ENCODE measurements around the gene SRP19.
"Not testable (repeated sequence)": the region's sequence is repeated elsewhere in the genome, so short reads cannot be mapped to it uniquely, and the experiment has no call there.

SRP19 gene

DNA sequence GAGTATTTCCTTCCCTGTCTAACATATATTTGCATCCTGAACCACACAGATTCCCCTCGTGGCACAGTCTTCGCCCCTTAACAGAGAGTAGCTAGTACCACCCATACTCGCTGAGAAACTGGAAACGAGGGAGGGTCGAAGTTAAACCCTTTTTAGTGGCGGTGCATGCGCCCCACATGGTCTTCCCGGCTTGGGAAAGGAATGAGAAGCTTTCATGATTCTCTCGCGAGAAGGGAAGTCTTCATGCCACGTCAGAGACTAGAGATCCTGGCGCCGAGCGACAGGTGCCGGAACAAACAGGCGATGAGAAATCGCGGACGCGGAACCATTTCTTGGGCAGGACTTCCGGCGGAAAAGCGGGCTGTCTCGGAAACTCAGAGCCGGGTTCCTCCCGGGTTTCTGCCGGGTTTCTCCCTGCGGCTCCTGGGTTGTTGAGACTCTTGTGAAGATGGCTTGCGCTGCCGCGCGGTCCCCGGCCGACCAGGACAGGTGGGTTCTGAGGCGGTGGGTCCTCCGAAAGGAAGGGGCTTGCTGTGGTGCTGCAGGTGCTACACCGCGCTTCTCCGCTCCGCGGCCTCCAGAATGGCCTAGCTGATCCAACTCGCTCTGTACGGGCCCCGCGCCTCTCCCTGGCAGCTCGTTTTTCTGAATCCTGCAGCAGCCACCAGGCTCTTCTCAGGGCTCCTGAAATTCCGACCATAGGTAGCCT is at the start of gene SRP19:
Gene SRP19 (plus strand): TSS at position 359 of the 709 bp plus-strand sequence. CDS start 90 bp downstream, at position 449.
- DNase-seq = peak; percentile 98

DNA sequence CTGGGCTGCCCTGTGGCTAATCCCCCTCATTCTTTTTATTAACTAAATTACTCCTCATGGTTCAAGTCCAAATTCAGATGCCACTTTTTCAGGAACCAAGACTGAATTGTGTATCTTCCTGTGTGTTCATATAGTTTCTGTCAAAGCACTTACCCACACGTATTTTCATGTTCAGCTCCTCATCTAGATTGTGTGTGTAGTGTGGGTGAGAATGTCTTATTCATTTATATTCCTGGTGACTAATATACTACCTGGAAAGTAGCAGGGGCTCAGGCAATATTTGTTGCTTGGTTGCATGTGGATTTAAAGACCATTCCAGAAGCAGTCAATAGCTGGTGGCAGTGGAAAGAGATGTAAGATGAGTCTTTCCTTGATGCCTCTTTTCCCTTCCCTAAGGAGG is 48.5 kb upstream of the SRP19 start:
- no peak for DNase-seq

DNA sequence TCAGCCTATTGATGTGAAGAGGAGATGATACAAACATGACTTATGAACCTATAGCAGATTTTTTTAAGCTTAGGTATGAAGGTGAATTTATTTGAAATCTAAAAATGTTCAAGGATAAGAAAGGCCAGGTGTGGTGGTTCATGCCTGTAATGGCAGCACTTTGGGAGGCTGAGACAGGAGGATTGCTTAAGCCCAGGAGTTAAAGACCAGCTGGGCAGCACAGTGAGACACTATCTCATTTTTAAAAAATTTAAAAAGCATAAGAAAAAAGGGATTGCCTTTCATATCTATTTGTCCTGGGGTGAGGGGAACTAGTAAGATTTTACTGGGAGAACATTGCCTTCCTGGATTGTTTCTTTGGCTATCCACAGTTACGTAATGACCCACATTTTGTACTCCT is 40.8 kb upstream of the SRP19 start:
- no peak for DNase-seq

DNA sequence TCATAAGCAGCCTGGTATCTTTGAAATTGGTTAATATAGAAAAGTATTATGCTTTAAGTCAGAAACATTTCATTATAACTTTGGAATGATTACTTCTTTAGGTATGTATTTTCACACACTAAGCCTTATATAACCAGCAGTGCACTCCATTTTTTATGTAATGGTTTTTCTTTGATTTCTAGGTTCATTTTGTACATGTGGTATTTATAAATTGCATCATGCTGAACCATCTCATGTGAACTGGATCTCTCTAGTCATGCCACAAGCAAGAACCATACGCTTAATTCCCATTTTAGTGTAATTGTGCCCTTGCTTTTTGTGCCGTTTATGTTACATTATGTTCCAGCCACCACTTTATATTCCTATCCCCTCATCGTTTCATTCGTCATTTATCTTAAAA is 38.6 kb upstream of the SRP19 start:
- peak; percentile 13 for DNase-seq

DNA sequence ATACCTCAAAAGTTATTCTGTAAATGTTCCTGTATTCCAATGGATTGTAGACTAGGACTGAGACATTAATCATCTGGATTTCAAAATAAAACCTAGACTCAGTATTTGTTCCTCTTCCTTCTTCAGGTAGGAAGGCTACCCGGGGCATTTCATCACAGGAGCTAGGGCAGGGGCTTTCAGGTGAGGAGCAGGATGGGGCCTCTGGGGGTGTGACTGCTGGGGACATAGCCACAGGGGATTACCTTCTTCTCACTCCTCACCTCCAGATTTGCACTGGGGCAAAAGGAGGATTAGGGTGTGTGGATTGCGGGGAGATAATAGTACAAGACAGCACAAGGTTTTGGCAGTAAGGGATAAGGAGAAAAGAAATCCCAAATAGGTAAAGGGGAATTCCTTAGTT is 37.9 kb upstream of the SRP19 start:
- no peak for DNase-seq

DNA sequence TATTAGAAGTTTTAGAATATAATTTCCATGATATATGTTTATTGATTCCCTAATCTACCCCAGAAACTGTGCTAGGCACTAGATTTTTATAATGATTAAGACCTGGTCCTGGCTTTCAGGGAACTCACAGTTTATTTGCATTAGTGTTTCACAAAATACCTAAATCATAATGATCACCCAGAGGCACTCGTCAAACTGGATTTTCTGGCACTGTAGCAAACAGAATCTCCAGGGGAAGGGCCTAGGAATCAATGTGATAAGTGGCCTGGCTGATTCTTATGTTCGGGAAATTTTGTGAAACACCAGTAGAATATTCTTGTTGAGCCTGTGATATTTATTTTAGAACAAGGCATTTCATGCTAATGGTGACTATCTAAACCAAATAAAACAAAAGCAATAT is 37.4 kb upstream of the SRP19 start:
- DNase-seq = no peak

DNA sequence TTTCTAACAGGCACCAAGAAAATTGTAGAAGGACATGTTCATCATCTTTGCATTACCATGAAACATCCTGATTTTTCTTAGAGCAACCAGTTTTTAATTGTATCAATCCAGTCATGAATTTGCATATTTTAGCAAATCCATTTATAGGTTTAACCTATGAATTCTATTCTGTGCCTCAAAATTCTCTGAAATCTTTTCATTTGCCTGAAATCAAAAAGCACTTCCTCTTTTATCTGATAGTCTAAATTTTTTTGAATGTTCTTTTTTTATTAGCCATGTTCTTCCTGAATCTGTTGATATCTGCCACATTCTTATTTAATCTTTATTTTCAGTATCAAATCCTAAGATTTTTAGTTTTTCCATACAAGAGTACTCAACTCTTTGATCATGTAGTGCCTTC is 36.9 kb upstream of the SRP19 start:
- DNase-seq = no peak

DNA sequence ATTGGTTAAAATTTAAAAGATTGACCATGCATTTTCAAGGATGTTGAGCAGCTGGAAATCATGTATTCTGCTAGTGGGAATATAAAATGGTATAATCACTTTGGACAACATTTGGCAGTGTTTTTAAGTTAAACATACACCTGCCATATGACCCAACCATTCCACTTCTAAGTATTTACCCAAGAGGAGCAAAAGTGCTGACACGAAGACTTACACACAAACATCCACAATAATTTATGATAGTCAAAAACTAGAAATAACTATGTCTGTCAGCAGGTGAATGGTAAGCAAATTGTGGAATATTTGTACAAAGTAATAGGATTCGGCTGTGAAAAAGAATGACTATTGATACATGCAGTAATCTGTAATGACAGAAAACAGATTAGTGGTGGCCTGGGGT is 30.7 kb upstream of the SRP19 start:
- DNase-seq = no peak

DNA sequence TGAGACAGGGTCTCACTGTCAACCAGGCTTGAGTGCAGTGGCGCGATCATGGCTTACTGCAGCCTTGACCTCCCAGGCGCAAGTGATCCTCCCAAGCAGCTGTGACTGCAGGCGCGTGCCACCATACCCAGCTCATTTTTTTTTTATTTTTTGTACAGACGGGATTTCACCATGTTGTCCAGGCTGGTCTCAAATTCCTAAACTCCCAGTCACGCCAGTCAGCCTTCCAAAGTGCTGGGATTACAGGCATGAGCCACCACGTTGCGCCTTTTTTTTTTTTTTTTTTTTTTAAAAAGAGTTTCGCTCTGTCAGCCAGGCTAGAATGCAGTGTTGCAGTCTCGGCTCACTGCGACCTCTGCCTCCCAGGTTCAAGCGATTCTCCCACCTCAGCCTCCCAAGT is 27.1 kb upstream of the SRP19 start:
- DNase-seq = no peak

DNA sequence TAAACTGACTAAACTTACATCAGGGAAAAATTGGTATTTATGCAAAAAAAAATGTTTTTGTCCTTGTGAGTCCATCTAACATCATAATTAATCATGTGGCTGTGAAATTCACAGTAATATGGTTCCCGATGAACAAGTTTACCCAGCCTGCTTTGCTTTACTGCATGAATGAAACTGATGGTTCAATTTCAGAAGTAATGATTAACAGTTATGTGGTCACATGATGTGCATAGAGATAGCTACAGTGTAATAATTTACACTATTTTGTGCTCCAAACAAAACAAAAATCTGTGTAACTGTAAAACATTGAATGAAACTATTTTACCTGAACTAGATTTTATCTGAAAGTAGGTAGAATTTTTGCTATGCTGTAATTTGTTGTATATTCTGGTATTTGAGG is 16.6 kb upstream of the SRP19 start:
- DNase-seq = no peak

DNA sequence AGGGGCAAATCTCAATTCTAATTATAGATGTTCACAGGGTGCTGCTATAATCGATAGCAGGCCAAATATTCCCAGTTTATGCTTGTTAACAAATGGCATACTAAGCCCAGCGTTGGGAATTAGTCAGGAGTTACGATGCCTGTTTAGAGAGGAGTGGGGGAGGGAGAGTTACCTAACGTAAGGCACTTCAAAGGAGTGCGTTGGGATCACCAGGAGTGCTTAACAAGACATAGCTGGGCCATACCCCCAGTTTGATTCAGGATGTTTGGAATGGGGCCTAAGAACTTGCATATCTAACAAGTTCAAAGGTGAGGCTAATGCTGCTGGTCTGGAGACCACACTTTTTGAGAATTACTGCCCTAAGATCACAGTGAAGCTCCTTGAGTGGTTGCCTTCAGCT is 14.5 kb upstream of the SRP19 start:
- DNase-seq = no peak

DNA sequence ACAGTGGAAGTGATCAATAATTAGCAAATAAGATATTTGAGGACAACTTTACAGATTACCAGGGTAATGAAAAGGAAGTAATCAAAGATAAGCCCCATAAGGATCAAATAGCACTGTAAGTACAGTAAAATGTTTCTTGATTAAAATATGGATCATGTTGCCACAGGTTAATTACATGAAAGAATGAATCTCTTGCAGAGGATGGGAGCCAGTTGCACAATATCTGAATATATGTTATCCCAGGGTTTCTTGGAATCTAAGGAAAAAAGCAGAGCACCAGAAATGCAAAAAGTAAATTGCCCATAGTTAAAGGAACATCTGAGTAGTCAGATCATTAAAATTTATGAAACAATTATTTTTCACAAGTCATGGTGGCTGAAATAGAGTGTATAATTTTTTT is 13.8 kb upstream of the SRP19 start:
- DNase-seq = no peak

DNA sequence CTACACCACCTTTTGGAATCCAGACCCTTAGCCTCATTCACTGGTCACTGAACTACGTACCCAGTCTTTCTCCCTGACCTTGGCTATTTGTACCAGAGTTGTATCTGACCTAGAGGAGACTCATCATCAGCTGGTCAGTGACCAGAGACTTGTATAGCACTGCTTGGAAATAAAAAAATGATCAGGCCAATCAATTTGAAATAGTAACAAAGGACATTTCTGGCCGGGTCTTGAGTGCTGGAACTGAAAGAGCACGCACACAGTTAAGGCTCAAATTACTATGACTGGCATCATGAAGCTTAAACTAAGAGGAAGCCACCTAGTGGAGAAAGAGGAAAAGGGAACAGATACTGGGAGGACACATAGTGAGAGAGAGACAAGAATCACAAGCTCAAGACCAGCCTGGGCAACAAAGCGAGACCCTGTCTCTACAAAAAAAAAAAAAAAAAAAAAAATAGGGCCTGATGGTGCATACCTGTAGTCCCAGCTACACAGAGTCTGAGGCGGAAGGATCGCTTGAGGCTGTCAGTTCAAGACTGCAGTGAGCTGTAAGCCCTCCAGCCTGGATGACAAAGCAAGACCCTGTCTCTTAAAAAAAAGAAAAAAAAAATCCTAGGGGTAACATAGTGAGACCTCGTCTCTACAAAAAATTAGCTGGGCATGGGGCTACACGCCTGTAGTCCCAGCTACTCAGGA is 12.8 kb upstream of the SRP19 start:
- peak; percentile 71 for DNase-seq

DNA sequence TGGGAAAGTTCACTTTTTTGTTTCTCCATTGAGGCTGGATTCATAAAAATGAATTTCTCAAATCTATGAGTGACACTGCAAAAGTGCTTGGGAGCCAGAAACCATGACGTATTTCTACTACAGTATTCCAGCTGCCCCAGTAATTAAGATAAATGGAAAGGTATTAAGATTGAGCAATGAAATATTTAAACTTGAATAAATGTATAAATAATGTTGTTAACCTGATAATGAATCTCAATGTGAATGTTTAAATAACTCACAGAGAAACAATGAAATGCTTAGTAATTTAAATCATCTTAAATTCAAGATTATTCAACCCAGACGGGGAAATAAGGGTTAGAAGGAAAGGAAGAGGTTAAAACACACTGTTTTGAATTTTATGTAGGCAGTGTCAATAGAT is 11.2 kb upstream of the SRP19 start:
- DNase-seq = no peak

DNA sequence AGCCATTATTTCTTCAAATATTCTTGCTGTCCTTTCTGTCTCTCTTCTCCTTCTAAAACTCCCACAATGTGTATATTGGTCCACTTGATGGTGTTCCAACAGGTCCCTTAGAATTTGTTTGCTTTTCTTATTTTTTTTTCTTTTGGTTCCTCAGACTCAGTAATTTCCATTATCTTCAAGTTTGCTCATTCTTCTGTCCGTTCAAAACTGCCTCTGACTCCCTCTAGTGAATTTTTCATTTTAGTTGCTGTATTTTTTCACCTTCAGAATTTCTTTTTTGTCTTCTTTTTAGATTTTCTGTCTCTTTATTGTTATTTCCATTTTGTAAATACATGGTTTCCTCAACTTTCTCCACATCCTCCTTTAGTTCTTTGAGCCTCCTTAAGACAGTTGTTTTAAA is 6.4 kb upstream of the SRP19 start:
- DNase-seq = no peak

DNA sequence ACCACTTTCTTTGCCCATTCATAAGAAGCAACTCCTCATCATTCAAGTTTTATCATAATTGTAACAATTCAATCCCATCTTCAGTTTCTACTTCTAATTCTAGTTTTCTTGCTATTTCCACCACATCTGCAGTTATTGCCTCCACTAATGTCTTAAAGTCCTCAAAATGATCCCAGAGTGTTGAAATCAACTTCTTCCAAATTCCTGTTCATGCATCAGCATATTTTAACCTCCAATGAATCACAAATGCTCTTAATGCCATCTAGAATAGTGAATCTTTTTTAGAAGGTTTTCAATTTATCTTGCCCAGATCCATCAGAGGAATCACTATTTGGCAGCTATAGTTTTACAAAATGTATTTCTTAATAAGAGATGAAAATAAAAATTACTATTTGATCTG is 3.2 kb upstream of the SRP19 start:
- DNase-seq = peak; percentile 11

DNA sequence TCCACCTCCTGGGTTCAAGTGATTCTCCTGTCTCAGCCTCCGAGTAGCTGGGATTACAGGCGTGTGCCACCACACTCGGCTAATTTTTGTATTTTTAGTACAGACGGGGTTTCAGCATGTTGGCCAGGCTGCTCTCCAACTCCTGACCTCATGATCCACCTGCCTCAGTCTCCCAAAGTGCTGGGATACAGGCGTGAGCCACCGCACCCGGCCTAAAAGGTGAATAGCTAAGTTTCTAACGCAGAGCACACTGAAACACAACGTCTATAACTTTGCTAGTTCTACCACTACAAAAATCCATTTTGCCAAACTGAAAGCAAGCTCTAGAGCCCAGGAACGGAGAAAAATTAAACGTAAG is 537 bp upstream of the SRP19 start:
- DNase-seq = not testable (repeated sequence)

DNA sequence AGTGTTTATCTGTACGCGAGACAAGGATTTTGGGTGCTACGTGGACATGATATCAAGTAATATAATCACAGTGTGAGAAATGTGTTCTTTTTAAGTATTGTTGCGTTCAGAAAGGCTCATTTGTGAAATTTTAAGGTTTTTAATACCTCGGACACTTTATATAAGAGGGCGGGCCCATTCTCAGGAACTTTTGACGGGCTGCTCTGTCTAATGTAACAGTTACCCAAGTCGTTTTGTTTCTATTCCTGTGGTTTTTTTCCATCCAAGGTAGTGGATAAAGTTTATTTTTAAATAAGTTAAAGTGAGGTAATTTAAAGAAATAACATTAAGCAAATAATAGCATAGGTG is 525 bp downstream of the SRP19 start:
- no peak for DNase-seq

DNA sequence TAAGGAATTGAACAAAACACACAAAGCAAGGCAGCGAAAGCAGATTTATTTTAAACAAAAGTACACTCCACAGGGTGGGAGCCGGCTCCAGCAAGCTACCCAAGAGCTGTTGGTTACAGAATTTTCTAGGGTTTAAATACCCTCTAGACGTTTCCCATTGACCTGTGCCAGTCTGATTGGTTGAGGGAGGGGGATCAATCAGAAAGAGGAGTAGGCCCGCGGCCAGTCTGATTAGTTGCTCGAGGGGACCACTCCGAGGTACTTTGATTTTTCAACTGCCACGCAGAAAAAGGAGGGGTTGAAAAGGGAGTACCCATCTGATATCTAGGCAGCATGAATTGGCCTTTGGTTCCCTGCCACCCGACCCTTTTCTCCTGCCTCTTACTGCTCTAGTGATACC is 998 bp downstream of the SRP19 start:
- DNase-seq = no peak

DNA sequence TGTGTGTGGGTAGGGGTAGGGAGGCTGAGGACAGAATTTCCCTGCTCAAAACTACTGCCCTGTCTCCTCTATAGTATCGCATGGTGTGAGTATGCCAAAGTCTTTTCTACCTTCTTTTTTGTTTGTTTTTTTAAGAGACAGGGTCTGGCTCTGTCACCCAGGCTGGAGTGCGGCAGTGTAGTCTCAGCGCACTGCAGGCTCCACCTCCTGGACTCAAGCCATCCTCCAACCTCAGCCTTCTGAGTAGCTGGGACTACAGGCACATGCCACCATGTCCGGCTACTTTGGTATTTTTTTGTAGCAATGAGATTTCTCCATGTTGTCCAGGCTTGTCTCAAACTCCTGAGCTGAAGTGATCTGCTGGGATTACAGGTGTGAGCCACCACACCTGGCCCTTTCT is 2.5 kb downstream of the SRP19 start:
- DNase-seq = no peak

DNA sequence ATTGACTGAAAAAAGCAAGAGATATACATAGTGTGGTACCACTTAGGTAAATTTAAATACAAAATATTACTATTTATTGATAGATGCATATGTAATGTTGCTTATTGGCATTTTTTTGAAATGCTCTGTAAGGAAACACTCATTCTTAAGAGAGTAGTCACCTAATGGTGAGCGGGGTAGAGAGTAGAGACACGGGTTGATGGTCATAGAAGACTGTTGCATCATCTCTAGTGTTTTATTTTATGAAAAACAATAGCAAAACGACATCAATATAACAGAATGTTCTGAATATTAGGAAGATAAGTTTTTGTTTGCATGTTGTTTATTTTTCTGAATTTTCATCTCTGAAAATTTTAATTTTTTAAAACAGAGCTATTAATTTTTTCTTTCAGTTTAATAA is 4.0 kb downstream of the SRP19 start:
- DNase-seq = no peak

DNA sequence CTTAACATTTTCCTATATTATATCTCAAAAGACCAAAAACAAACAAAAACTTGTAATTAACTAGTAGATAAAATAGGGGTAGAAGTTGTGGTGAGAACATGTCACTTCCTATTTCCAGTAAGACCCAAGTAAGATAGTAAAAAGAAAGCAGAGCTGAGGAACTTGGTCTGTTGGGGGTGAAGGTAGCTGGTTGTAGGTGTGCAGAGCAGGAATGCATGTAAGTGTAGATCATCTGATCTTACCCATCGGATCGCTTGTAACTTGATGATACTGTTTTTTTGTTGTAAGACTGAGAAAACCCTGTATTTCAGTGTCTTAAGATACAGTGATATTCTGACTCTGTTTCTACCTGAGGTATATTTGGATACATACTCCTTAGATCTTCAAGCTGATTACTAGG is 5.7 kb downstream of the SRP19 start:
- no peak for DNase-seq

DNA sequence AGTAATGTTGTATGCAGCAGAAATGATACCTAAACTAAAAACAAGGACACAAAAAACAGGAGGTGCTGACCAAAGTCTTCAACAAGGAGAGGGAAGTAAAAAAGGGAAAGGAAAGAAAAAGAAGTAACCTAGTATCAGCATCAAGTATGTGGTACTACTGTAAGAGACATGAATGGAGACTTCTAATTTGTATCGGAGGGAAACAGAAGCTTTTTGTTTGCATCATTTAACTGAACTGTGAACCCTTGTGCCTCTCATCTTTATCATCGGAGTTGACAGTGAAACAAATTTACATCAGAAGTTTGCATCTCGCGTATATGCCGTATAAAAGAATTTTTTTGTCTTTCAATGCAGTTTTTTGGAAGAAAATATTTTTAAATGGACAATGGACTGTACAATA is 6.3 kb downstream of the SRP19 start:
- no peak for DNase-seq

DNA sequence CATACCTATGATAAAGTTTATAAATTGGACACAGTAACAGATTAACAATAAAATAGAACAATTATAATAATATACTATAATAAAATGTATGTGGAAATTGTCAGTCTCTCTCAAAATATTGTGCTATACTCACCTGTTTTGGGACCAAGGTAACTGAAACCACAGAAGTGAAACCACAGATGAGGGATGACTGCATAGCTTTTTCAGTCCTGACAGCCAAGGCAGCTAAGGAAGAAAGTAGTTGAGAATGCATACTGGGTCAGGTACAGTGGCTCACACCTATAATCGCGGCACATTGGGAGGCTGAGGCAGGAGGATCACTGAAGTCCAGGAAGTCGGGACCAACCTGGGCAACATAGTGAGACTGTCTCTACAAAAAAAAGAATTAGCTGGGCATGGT is 8.9 kb downstream of the SRP19 start:
- no peak for DNase-seq

DNA sequence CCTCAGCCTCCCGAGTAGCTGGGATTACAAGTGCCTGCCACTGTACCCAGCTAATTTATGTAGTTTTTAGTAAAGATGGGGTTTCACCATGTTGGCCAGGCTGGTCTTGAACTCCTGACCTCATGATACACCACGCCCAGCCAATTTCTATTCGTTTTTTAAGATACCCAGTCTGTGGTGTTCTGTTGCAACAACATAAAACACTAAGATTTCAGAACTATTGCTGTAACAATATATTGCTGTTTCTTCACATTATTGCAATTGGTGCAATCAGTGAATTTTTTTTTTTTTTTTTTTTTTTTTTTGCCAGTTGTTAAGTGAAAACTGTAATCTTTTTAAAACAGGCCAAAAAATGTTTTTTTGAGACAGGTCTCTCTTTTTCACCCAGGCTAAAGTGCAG is 9.9 kb downstream of the SRP19 start:
- no peak for DNase-seq
